HL-60 (cell line): ENCODE results near the gene TXNDC17.
"Not testable (repeated sequence)": the region's sequence is repeated elsewhere in the genome, so short reads cannot be mapped to it uniquely, and the experiment has no call there.

Experiments
- GABPA ChIP-seq: IDR thresholded peaks from 2 replicates; pipeline ENCODE4 v1.6.1; 2012; ENCODE audit warnings: low read depth
- POLR2AphosphoS5 ChIP-seq: IDR thresholded peaks from 2 replicates; pipeline ENCODE4 v1.6.1; 2012; ENCODE audit warnings: low read depth
- REST ChIP-seq: IDR thresholded peaks from 2 replicates; pipeline ENCODE4 v1.6.1; 2012; ENCODE audit warnings: low read depth; ENCODE audit not compliant: insufficient replicate concordance
- TF ChIP-seq, protein P1 (sequence below): IDR thresholded peaks from one replicate; pipeline ENCODE4 v1.5.1; 2011; ENCODE audit warnings: low read length, control low read depth, inconsistent platforms; ENCODE audit not compliant: insufficient read depth

GRCh38 chr17:6656797-6657632 is 16.2 kb downstream of the TXNDC17 start:
- TF ChIP-seq, protein P1, sequence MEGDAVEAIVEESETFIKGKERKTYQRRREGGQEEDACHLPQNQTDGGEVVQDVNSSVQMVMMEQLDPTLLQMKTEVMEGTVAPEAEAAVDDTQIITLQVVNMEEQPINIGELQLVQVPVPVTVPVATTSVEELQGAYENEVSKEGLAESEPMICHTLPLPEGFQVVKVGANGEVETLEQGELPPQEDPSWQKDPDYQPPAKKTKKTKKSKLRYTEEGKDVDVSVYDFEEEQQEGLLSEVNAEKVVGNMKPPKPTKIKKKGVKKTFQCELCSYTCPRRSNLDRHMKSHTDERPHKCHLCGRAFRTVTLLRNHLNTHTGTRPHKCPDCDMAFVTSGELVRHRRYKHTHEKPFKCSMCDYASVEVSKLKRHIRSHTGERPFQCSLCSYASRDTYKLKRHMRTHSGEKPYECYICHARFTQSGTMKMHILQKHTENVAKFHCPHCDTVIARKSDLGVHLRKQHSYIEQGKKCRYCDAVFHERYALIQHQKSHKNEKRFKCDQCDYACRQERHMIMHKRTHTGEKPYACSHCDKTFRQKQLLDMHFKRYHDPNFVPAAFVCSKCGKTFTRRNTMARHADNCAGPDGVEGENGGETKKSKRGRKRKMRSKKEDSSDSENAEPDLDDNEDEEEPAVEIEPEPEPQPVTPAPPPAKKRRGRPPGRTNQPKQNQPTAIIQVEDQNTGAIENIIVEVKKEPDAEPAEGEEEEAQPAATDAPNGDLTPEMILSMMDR, result not testable (repeated sequence)
- TF ChIP-seq POLR2AphosphoS5, REST, GABPA: not testable (repeated sequence)
